CD4-positive, alpha-beta T cell treated with Interleukin-4 for 4 hours (primary cell): ENCODE results near the gene CLDN24.
A peak's percentile ranks its signal among the peaks of the same experiment; 100 is the strongest.

Experiments used
- DNase-seq: peaks from one replicate; pipeline ENCODE4 v3.0.0-alpha.2; 2020

CLDN24 gene

GRCh38 chr4:183322326-183322725 lies at the start of gene CLDN24:
TSS of gene CLDN24 (minus strand) at chr4:183322426. CDS start at chr4:183322426, 0 bp downstream.
- no peak for DNase-seq

- no peak for DNase-seq
Observed at GRCh38 chr4:183370786-183371185, 48.6 kb upstream of the CLDN24 start.

GRCh38 chr4:183369073-183369472 lies 46.8 kb upstream of the CLDN24 start:
- no peak for DNase-seq

GRCh38 chr4:183366206-183366835 lies 44.1 kb upstream of the CLDN24 start:
- DNase-seq = no peak

- DNase-seq = no peak
Observed at GRCh38 chr4:183364025-183364424, 41.8 kb upstream of the CLDN24 start.

DNA sequence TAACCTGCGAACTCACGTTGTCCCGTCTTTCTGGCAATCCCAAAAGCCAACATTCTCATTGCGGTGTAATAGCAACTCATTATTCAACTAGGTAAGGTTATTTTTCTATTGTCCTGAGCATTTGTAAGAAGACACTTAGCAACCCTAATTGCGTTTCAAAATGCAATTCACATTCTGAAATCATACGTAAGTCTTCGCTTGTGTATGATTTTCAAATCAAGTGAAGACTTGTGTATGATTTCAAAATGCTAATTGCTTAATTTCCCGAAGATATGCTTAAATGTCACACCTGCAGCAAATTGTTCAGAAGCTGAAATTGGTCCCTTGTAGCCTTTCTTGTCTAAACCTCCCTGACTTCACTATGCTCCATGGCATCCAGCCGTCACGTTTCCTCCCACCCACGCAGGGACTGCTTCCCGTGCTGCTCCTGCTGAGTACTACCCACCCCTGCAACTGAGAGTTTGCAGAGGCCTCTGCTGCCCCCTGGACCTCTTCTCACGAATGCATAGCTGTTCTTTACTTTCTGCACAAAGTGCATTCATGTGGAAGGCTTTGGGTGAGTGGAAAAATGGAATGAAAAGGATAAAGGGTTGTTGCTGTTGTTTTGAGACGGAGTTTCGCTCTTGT lies 40.8 kb upstream of the CLDN24 start:
- no peak for DNase-seq

DNA sequence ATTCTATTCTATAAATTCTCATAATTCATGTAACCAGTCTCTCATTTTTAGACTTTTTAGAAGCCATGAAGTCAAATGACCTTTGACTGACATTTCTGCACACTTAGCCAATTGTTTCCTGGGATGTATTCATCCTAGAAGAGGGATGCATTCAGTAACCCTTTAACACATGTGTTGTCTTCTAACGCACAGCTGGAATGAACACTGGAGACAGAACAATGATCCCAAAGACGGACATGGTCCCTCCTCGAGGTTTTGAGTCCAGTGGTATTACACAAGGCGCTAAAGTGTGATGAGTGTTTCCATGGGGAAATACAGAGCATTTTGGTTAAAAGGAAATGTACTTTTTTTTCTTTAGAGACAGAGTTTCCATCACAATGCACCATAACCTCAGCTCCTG lies 39.8 kb upstream of the CLDN24 start:
- DNase-seq = no peak

- no peak for DNase-seq
Observed at GRCh38 chr4:183360161-183360919, 38.1 kb upstream of the CLDN24 start.

DNA sequence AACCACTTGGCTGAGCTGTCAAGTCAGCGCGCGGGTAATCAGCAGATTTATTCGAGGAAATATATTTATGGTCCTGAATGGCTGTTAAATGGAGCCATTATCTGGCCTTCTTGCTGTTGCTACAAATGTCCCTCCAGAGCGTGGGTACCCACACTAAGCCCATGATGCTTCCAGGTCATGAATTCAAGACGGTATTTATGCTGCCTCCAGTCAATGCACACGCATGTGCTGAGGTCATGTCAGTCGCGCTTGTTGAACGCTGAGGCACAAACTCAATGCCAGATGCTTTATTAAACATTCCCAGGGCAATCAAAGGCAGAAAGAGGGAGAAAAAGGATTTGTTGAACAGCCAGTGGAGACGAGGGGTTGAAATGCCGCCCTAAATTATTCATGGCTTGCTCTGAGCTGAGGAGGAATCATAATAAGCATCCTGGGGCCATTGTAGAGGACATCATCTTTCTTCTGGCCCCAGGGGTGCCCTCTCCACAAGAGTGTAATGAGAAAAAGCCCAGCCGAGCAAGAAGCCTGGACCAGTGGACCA lies 36.1 kb upstream of the CLDN24 start:
- DNase-seq = no peak

GRCh38 chr4:183356931-183357675 lies 34.9 kb upstream of the CLDN24 start:
- DNase-seq = no peak

DNA sequence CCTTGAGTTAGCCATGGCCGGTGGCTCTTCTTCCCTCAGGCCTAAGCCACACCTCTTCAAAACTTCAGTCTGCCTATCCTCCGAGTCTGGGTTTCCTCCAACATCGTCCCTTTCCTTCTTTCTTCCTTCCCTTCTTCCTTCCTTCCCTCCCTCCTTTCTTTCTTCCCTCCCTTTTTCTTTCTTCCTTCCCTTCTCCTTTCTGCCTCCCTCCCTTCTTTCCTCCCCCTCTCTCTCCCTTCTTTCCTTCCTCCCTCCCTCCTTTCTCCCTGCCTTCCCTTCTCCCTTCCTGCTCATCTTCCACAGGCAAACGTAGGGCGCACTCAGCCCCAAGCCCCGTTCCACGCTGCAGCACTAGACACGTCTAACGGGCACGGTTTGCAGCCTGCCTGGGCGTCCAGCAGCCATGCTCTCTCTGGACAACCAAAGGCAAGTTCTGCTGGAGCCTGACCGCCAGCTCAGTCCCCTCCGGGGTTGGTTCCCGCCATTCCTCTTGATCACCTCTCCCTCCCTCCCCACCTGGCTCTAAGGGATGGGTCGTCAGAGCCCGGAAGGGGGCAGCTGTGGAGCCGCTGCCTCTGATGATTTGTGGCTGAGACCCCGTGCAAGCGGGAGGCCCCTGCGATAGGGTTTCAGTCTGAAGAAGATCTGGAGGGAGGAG lies 34.1 kb upstream of the CLDN24 start:
- no peak for DNase-seq

GRCh38 chr4:183355405-183355804 lies 33.2 kb upstream of the CLDN24 start:
- DNase-seq = no peak

DNA sequence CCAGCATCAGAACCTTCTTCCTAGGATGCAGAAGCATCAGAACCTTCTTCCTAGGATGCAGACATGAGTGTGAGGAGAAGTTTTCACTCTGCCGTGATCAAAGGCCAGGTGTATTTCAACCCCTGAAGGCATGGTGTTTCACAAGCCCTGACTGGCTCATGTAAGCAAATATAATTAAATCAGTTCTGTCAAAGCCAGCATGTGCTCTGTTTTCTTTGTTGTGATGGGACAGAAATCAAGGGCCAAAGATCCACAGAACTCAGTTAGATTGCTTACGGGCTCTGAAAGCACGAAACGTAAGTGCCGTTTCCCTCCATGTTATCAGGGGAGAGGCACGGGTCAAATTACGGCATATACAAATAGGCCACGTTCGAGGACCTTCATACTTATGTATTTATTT lies 32.0 kb upstream of the CLDN24 start:
- no peak for DNase-seq

DNA sequence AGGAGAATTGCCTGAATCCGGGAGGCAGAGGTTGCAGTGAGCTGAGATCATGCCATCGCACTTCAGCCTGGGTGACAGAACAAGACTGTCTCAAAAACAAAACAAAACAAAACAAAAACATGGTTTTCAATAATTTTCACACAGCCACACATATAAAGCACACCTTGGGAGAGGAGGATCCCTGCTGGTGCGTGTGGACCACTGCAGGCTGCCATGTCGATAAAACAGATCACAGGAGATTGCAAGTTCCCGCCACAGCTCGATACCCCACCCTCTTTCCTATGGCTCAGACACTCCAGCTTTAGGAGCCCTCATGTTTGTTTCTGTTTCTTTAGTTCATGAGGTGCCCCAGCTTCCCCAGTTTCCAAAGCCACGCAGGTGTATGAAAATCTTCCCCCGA lies 31.3 kb upstream of the CLDN24 start:
- DNase-seq = no peak

DNA sequence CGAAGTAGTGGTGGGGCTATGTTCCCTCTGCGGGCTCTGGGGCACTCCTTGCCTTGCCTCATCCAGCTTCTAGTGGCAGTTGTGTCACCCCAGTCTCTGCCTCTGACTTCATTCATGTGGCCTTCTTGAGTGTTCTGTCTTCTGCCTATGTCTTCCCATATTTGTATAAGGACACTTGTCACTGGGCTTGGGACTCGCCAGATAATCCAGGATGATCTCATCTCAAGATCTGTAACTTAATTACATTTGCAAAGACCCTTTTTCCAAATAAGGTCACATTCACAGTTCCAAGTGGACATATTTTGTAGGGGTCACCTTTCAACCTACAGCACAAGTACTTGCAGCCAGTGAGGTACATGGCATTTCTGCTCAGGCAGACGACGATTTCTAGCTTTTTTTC lies 30.3 kb upstream of the CLDN24 start:
- DNase-seq = no peak

DNA sequence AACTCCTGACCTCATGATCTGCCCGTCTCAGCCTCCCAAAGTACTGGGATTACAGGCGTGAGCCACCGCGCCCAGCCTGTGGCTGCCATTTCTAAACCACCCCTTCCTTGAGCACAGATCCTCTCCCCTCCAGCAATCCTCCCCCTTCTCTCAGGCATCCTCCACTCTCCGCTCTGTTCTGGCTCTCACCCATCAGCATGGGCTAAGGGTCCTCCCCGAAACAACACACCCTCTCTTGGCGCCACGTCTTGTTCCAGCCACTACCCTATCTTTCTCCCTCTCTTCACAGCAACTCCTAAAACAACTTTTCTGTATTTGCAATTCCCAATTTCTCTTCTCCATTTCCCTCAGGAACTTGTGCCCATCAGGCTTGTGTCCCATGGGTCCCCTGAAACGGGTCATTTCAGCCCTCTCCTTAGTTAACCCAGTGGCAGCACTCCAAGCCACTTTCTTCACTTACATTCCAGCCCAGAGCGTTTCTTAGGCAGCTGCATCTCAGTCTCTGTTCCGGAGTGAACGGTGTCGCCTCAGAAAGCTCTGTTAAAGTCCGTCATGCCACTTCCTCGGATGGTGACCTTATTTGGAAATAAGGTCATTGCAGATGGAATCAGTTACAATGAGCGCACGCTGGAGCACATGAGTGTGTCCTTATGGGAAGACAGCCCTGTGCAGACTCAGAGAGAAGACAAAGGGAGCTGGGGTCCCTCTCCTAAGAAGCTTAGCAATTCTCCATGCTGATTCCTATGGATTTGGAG lies 28.3 kb upstream of the CLDN24 start:
- no peak for DNase-seq

- no peak for DNase-seq
Observed at GRCh38 chr4:183349673-183350072, 27.4 kb upstream of the CLDN24 start.

GRCh38 chr4:183348706-183349659 lies 26.8 kb upstream of the CLDN24 start:
- DNase-seq = peak; percentile 1

DNA sequence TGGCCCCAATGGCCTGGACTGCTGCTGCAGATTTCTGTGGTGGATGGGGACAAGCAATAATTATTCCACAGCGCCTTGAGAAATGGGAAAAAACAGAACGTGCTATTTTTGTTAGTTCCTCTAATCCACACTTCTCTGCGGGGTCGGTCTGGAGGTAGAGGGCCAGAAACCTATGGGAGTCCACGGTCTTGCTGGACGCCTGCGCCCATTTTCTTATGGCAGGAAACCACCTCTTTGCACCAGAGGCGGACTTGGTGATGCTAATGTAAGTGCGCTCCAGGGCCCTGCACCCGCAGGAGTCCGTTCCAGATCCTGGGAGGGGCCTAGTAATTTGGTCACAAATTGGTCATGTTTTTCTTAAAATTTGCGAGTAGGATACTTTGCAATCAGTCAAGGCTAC lies 25.9 kb upstream of the CLDN24 start:
- no peak for DNase-seq

DNA sequence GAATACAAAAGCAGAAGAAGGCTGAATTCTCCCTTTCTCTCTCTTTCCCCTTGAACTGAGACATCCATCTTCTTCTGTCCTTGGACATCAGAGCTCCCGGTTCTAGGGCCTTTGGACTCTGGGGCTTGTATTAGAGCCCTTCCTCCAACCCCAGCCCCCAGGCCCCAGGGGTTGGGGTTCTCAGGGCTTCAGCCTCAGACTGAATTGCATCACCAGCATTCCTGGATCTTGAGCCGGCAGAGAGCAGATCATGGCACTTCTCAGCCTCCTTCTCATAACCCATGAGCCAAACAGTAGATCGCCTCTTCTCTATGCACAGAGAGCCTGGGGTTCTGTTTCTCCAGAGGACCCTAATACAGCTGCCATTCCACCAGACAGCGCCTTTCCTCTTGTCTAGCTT lies 25.3 kb upstream of the CLDN24 start:
- no peak for DNase-seq

GRCh38 chr4:183347146-183347545 lies 24.9 kb upstream of the CLDN24 start:
- no peak for DNase-seq
